ENCODE data around the gene QPCT.

DNA sequence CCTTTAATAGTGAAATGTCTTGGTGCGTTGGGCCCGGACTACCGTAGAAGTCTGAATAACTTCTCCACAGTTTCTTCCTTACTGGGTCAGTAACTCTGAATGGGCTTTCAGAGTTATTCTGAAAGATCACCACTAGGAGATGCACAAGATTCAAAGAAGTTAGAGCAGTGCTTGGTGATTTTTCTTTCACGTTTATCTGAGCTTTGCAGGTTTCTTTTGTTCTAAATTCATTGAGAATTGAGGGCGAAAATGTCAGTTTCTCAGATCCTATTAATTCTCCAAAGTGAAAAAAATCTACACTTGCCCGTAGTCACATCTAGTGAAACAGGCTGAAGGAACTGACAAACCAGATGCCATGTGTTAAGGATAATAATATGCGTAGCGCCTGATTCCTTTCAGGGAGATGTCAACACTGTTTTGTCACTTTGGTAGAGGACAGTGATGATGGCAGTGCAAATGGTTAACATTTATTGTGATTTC, 70.1 kb downstream of the QPCT start:
- TF ChIP-seq, protein P1, sequence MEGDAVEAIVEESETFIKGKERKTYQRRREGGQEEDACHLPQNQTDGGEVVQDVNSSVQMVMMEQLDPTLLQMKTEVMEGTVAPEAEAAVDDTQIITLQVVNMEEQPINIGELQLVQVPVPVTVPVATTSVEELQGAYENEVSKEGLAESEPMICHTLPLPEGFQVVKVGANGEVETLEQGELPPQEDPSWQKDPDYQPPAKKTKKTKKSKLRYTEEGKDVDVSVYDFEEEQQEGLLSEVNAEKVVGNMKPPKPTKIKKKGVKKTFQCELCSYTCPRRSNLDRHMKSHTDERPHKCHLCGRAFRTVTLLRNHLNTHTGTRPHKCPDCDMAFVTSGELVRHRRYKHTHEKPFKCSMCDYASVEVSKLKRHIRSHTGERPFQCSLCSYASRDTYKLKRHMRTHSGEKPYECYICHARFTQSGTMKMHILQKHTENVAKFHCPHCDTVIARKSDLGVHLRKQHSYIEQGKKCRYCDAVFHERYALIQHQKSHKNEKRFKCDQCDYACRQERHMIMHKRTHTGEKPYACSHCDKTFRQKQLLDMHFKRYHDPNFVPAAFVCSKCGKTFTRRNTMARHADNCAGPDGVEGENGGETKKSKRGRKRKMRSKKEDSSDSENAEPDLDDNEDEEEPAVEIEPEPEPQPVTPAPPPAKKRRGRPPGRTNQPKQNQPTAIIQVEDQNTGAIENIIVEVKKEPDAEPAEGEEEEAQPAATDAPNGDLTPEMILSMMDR (conservative IDR thresholded peaks at IDR 0.05; ENCODE audit: low read length): peak; percentile 89
- no peak for TF ChIP-seq EZH2phosphoT487 (IDR thresholded peaks at IDR 0.05; ENCODE audit: borderline replicate concordance, low read depth, low read length)
